Measurements from ENCODE around the gene STARD13. TPM values are rescaled to one million over a fixed set of nuclear protein-coding genes. Genes with fewer than 3 reads are reported as not detected.

Gene STARD13
- total RNA-seq, 4 donors from 2014 or later: 31.1 to 63.4 (median 38.9) TPM

GRCh38 chr13:33076001-33076992 lies 209.3 kb downstream of the STARD13 start:
- DNase-seq (ENCODE audit: low spot score) (no peak), ATAC-seq (ENCODE audit: low FRiP score) (no peak)
- TF ChIP-seq CTCF (IDR thresholded peaks at IDR 0.05): no peak

GRCh38 chr13:33073338-33073737 lies 212.2 kb downstream of the STARD13 start:
- TF ChIP-seq CTCF (IDR thresholded peaks at IDR 0.05): no peak
- no peak for DNase-seq (ENCODE audit: low spot score)
- ATAC-seq (ENCODE audit: low FRiP score): no peak

- ATAC-seq (ENCODE audit: low FRiP score) (no peak), DNase-seq (ENCODE audit: low spot score) (no peak)
- no peak for TF ChIP-seq CTCF (IDR thresholded peaks at IDR 0.05)
Measured at GRCh38 chr13:33072759-33073158, 212.8 kb downstream of the STARD13 start.

- no peak for ATAC-seq (ENCODE audit: low FRiP score)
- TF ChIP-seq CTCF (IDR thresholded peaks at IDR 0.05): no peak
- no peak for DNase-seq (ENCODE audit: low spot score)
Measured at GRCh38 chr13:33072282-33072681, 213.3 kb downstream of the STARD13 start.

GRCh38 chr13:33070713-33071112 lies 214.8 kb downstream of the STARD13 start:
- DNase-seq (ENCODE audit: low spot score): no peak
- no peak for TF ChIP-seq CTCF (IDR thresholded peaks at IDR 0.05)
- ATAC-seq (ENCODE audit: low FRiP score): no peak

GRCh38 chr13:33069365-33069764 lies 216.2 kb downstream of the STARD13 start:
- DNase-seq (ENCODE audit: low spot score): no peak
- no peak for TF ChIP-seq CTCF (IDR thresholded peaks at IDR 0.05)
- no peak for ATAC-seq (ENCODE audit: low FRiP score)

- DNase-seq (ENCODE audit: low spot score) (no peak), ATAC-seq (ENCODE audit: low FRiP score) (no peak)
- no peak for TF ChIP-seq CTCF (IDR thresholded peaks at IDR 0.05)
Measured at GRCh38 chr13:33066329-33066728, 219.2 kb downstream of the STARD13 start.

All from omental fat pad (tissue), 4 donors.